GM21528 (cell line): ENCODE measurements around the gene ANKRD36C.
"Not testable (repeated sequence)": the region's sequence is repeated elsewhere in the genome, so short reads cannot be mapped to it uniquely, and the experiment has no call there.

Experiments
- ATAC-seq: cut with Tn5 transposase; IDR thresholded peaks from one replicate; pipeline ENCODE4 v1.9.1; 2021; ENCODE audit warnings: mild to moderate bottlenecking, moderate library complexity; ENCODE audit not compliant: unreplicated experiment, low FRiP score

ANKRD36C gene

GRCh38 chr2:96009833-96010232, 18.2 kb upstream of the ANKRD36C start:
- not testable (repeated sequence) for ATAC-seq

GRCh38 chr2:96008051-96008450, 16.4 kb upstream of the ANKRD36C start:
- ATAC-seq, result not testable (repeated sequence)

- ATAC-seq, result not testable (repeated sequence)
Measured at GRCh38 chr2:96006248-96006647, 14.6 kb upstream of the ANKRD36C start.

- peak; percentile 66 for ATAC-seq
Measured at GRCh38 chr2:95992520-95993272, 1.1 kb upstream of the ANKRD36C start.

- peak; percentile 50 for ATAC-seq
Measured at GRCh38 chr2:95992102-95992501, 478 bp upstream of the ANKRD36C start.

GRCh38 chr2:95990884-95991283, 740 bp downstream of the ANKRD36C start:
- not testable (repeated sequence) for ATAC-seq

- not testable (repeated sequence) for ATAC-seq
Measured at GRCh38 chr2:95951662-95952061, 40.0 kb downstream of the ANKRD36C start.

GRCh38 chr2:95948039-95948438, 43.6 kb downstream of the ANKRD36C start:
- not testable (repeated sequence) for ATAC-seq

GRCh38 chr2:95939947-95940346, 51.7 kb downstream of the ANKRD36C start:
- ATAC-seq, result not testable (repeated sequence)

- not testable (repeated sequence) for ATAC-seq
Measured at GRCh38 chr2:95930740-95931139, 60.9 kb downstream of the ANKRD36C start.

GRCh38 chr2:95917007-95917406, 74.6 kb downstream of the ANKRD36C start:
- ATAC-seq, result not testable (repeated sequence)

- not testable (repeated sequence) for ATAC-seq
Measured at GRCh38 chr2:95915131-95915530, 76.5 kb downstream of the ANKRD36C start.

GRCh38 chr2:95911431-95911830, 80.2 kb downstream of the ANKRD36C start:
- ATAC-seq, result not testable (repeated sequence)

GRCh38 chr2:95894443-95894842, 97.2 kb downstream of the ANKRD36C start:
- not testable (repeated sequence) for ATAC-seq

- ATAC-seq, result not testable (repeated sequence)
Measured at GRCh38 chr2:95867929-95868328, 123.7 kb downstream of the ANKRD36C start.

GRCh38 chr2:95867047-95867677, 124.5 kb downstream of the ANKRD36C start:
- ATAC-seq, result not testable (repeated sequence)

GRCh38 chr2:95862121-95862520, 129.5 kb downstream of the ANKRD36C start:
- not testable (repeated sequence) for ATAC-seq

GRCh38 chr2:95836151-95836550, 155.5 kb downstream of the ANKRD36C start:
- ATAC-seq, result no peak

GRCh38 chr2:95834077-95835013, 157.3 kb downstream of the ANKRD36C start:
- not testable (repeated sequence) for ATAC-seq

- ATAC-seq, result not testable (repeated sequence)
Measured at GRCh38 chr2:95824218-95824617, 167.4 kb downstream of the ANKRD36C start.

- ATAC-seq, result not testable (repeated sequence)
Measured at GRCh38 chr2:95817521-95817920, 174.1 kb downstream of the ANKRD36C start.
